AG04449 (cell line): ENCODE data around the gene PIK3CD.
"Not testable (repeated sequence)": the region's sequence is repeated elsewhere in the genome, so short reads cannot be mapped to it uniquely, and the experiment has no call there.

Source experiments
- CTCF ChIA-PET: fragments of 350-600 bp; formaldehyde crosslinking; extraction: SDS; loops from one replicate; lab custom pipeline; 2021; ENCODE audit warnings: antibody characterized with exemption; lab: Yijun Ruan, JAX
- POLR2A ChIA-PET: fragments of 400-600, 350-600 bp; formaldehyde crosslinking; extraction: SDS; loops from one replicate; lab custom pipeline; 2020; ENCODE audit warnings: antibody characterized with exemption, inconsistent platforms; lab: Yijun Ruan, JAX
- DNase-seq: peaks from one replicate; pipeline ENCODE4 v3.0.0-alpha.2; 2010; ENCODE audit warnings: low read depth, low spot score
- H3K4me3 ChIP-seq: 2 replicates; pipeline ENCODE4 v1.5.1; 2011; ENCODE audit warnings: low read depth, mild to moderate bottlenecking, control low read depth, low read length
- TF ChIP-seq, protein P1 (sequence below): IDR thresholded peaks from one replicate; pipeline ENCODE4 v1.5.1; 2011; ENCODE audit warnings: mild to moderate bottlenecking, moderate library complexity, low read length, control low read depth, inconsistent platforms; ENCODE audit not compliant: insufficient read depth; ENCODE audit errors: missing control alignments

The PIK3CD gene

DNA sequence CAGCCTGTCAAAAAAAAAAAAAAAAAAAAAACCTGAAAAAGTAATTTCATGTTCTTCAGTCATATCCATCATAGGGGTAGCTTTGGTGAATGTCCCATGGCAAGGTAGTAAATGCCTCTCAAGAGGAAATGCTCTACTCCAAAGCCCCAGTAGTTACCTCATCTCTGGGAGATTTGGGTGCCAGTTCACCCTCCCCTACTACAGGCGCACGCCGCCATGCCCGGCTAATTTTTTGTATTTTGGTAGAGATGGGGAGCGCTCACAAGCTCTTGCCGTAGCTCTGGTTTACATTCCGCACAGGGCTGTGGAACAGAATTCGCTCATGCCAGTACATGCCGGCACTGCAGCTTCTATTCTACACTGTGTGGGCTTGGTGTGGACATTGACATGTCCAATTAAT lies 13.7 kb downstream of the PIK3CD start:
- ChIA-PET POLR2A (interaction anchor here (0.7 kb wide), 1 partner anchor 44 kb away, joined by 3 read pairs; no protein-coding TSS in a partner anchor), CTCF (interaction anchor here (0.8 to 1.2 kb wide), 3 partner anchors 9 to 38 kb away, joined by 3 to 6 read pairs (median 4); no protein-coding TSS in a partner anchor)
- TF ChIP-seq, protein P1, sequence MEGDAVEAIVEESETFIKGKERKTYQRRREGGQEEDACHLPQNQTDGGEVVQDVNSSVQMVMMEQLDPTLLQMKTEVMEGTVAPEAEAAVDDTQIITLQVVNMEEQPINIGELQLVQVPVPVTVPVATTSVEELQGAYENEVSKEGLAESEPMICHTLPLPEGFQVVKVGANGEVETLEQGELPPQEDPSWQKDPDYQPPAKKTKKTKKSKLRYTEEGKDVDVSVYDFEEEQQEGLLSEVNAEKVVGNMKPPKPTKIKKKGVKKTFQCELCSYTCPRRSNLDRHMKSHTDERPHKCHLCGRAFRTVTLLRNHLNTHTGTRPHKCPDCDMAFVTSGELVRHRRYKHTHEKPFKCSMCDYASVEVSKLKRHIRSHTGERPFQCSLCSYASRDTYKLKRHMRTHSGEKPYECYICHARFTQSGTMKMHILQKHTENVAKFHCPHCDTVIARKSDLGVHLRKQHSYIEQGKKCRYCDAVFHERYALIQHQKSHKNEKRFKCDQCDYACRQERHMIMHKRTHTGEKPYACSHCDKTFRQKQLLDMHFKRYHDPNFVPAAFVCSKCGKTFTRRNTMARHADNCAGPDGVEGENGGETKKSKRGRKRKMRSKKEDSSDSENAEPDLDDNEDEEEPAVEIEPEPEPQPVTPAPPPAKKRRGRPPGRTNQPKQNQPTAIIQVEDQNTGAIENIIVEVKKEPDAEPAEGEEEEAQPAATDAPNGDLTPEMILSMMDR: no peak
- H3K4me3 ChIP-seq: no peak overlapping the region
- DNase-seq: no peak

DNA sequence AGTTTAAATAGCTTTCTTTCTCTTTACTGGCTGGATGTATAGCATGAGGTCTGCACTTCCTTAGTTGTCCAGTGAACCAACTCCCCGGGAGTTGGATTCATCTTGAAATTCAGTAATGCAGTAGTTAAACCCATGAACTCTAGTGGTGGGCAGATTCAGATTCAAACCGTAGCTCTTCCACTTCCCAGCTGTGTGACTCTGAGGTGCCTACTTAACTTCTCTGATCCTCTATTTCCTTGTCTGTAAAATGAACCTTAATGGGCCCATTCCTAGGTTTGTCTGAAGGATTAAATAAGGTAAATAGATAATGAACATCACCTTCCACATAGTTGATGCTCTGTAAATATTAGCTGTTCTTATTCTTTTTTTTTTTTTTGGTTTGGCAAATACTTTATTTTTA lies 16.5 kb downstream of the PIK3CD start:
- TF ChIP-seq, protein P1: no peak
- no peak overlapping the region for H3K4me3 ChIP-seq
- DNase-seq: no peak
- ChIA-PET CTCF (interaction anchor here (0.6 to 1.5 kb wide), 6 partner anchors 9 to 253 kb away, joined by 3 to 6 read pairs (median 4); no protein-coding TSS in a partner anchor), POLR2A (interaction anchor here (0.6 kb wide), 1 partner anchor 288 kb away, joined by 5 read pairs; no protein-coding TSS in a partner anchor)

DNA sequence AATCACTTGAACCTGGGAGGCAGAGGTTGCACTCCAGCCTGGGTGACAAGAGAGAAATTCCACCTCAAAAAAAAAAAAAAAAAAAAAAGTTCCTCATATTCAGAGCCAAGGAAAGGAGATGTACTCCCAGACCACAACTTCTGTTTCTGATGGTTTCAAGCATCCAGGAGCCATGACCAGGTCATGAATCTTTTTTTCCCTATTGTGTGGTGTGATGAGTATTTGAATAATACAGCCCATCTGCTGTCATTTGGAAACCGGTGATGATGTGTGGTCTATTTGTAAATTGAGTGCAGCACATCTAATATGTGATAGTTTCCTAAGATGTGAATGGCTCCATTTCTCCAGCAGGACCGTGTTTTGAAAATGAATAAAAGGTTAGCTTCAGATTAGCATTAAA lies 18.6 kb downstream of the PIK3CD start:
- ChIA-PET CTCF (interaction anchor here (1.1 kb wide), 1 partner anchor 42 kb away, joined by 3 read pairs; no protein-coding TSS in a partner anchor), POLR2A (no interaction called here)
- H3K4me3 ChIP-seq: no peak overlapping the region
- TF ChIP-seq, protein P1: no peak
- DNase-seq: no peak

DNA sequence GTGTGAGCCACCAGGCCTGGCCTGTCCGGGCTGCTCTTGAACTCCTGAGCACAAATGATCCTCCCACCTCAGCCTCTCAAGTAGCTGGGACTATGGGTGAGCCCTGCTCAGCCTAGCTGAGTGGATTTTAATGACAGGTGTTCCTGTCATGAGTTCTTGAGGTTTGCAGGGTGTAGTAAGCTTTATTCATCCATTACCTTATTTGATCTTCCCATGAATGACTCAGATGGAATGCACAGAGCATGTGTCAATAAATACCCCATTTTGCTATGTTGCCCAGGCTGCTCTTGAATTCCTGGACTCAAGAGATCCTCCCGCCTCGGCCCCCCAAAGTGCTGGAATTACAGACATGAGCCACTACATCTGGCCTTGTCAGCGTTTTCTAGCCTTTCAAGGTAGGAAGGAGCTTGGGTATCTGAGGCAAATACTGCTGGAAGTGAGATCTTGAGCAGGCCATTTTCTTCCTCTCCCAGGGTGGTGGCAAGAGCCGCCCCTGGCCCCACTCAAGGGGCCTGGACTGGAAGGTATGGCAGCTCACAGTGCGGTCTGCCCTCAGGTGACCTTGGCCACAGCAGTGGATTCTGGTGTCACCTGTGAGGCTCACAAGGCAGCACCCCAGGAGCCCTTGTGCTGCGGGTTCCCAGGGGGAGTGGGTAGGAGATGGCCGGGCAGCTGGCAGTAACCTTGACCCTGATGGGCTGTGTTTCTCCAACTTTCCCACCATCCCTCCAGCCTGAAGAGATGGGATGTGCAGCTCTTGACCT lies 20.0 kb downstream of the PIK3CD start:
- ChIA-PET POLR2A (interaction anchor here (0.7 kb wide), 1 partner anchor 16 kb away, joined by 3 read pairs; no protein-coding TSS in a partner anchor), CTCF (interaction anchor here (0.9 to 1.0 kb wide), 2 partner anchors 45 to 49 kb away, joined by 3 to 5 read pairs; no protein-coding TSS in a partner anchor)
- peak; percentile 40 for DNase-seq
- H3K4me3 ChIP-seq: no peak overlapping the region
- TF ChIP-seq, protein P1: no peak

DNA sequence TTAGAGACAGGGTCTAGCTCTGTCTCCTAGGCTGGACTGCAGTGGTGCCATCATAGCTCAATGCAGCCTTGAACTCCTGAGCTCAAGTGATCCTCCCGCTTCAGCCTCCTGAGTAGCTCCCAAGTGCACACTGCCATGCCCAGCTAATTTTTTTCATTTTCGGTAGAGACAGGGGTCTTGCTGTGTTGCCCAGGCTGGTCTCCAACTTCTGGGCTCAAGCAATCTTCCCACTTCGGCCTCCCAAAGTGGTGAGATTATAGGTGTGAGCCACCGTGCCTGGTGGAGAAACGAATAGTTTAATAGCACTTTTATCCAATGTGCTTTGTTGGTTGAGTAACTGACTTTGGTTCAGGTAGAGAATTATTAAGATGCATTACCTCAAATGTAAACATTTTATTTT lies 20.9 kb downstream of the PIK3CD start:
- DNase-seq: no peak
- TF ChIP-seq, protein P1: no peak
- POLR2A ChIA-PET: no interaction called here
- H3K4me3 ChIP-seq: no peak overlapping the region
- CTCF ChIA-PET: interaction anchor here (1.0 kb wide), 1 partner anchor 46 kb away, joined by 5 read pairs; no protein-coding TSS in a partner anchor

DNA sequence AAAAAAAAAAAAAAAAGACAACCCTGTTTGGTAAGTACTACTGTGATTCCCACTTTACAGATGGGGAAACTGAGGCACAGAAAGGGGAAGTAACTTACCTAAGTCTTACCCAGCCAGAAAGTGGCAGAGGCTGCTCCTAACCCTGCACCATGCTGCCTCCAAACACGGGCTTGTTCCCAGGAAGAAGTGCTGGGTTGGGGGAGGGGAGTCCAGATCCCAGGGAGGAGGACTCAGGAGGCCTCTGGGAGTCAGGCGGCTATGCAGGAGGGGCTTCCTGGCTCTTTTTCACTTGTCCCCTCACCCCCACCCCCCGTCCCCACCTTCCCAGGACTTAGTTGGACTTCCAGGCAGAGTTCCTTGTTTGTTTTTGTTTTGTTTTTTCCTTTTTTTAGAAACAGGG lies 23.9 kb downstream of the PIK3CD start:
- H3K4me3 ChIP-seq: no peak overlapping the region
- ChIA-PET POLR2A (no interaction called here), CTCF (interaction anchor here (0.7 kb wide), 1 partner anchor 11 kb away, joined by 3 read pairs; no protein-coding TSS in a partner anchor)
- no peak for DNase-seq
- TF ChIP-seq, protein P1: no peak

DNA sequence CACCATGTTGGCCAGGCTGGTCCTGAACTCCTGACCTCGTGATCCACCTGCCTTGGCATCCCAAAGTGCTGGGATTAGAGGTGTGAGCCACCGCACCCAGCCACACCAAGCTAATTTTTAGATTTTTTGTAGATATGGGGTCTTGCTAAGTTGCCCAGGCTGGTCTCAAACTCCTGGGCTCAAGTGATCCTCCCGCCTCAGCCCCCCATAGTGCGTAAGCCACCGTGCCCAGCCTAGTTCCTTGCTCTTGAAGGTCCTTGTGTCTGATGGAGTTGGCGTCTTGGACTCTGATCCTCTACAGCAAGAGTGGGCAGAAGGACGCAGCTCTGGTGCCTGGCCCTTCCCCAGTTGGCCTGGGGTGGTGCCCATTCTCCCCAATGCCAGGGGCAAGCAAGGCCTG lies 24.6 kb downstream of the PIK3CD start:
- CTCF ChIA-PET: interaction anchor here (1.1 to 1.2 kb wide), 2 partner anchors 9 to 50 kb away, joined by 4 to 6 read pairs; no protein-coding TSS in a partner anchor
- H3K4me3 ChIP-seq, DNase-seq, POLR2A ChIA-PET: not testable (repeated sequence)
